Activated CD4-positive, alpha-beta T cell treated with anti-CD3 and anti-CD28 coated beads for 36 hours (primary cell): ENCODE data around the gene SNRPB2. TPM values are rescaled to one million over a fixed set of nuclear protein-coding genes. Genes with fewer than 3 reads are reported as not detected.

Experiments
- ATAC-seq: fragments of 200-7000 bp; cut with Tn5 transposase; one replicate; pipeline ENCODE4 v1.10.0; 2021; ENCODE audit warnings: mild to moderate bottlenecking, moderate library complexity
- CTCF ChIA-PET: fragments of 350-600 bp; sonication (Branson Sonifier 250); formaldehyde crosslinking; loops from one replicate; lab custom pipeline; 2021; ENCODE audit warnings: antibody characterized with exemption; lab: Charles Lee
- POLR2A ChIA-PET: fragments of 350-600 bp; sonication (Branson Sonifier 250); formaldehyde crosslinking; loops from one replicate; lab custom pipeline; 2021; ENCODE audit warnings: antibody characterized with exemption, inconsistent platforms; lab: Charles Lee
- DNase-seq: peaks from one replicate; pipeline ENCODE4 v3.0.0-alpha.2; 2020
- H3K27ac Mint-ChIP-seq: one replicate; pipeline ENCODE4 v1.8.0; 2021; ENCODE audit warnings: mixed read lengths
- H3K27me3 Mint-ChIP-seq: one replicate; pipeline ENCODE4 v1.8.0; 2021; ENCODE audit warnings: mixed read lengths
- H3K36me3 Mint-ChIP-seq: one replicate; pipeline ENCODE4 v1.8.0; 2021; ENCODE audit warnings: low read depth, mixed read lengths
- H3K4me1 Mint-ChIP-seq: one replicate; pipeline ENCODE4 v1.8.0; 2021; ENCODE audit warnings: mixed read lengths
- H3K4me3 Mint-ChIP-seq: one replicate; pipeline ENCODE4 v1.8.0; 2021; ENCODE audit warnings: mild to moderate bottlenecking, moderate library complexity, mixed read lengths
- H3K9me3 Mint-ChIP-seq: one replicate; pipeline ENCODE4 v1.8.0; 2021; ENCODE audit warnings: low read depth, mixed read lengths
- intact Hi-C, 2 experiments: fragments of 100-400 bp; cut with DNase I in 1 of 2; cut with micrococcal nuclease in 1 of 2; formaldehyde crosslinking; loops; one replicate each; pipeline versions ENCODE4 v1.14.2 to v1.15.1; 2022 to 2024; cut with DNase I, micrococcal nuclease
- total RNA-seq, 2 experiments: library from RNA; stranded (reverse); gene quantifications; one replicate each; pipeline ENCODE4 v1.2.3, GENCODE V29; 2021

Gene SNRPB2
- 100 to 1,000 TPM; 122 to 129 TPM for total RNA-seq

- POLR2A ChIA-PET, result no interaction called here
- Mint-ChIP-seq H3K4me3 (peak within 1 kb of the TSS; percentile 95), H3K27me3 (peaks cover 9% of the 10 kb centered on the region), H3K27ac (peak within 1 kb of the TSS; percentile 98), H3K4me1 (peaks cover 46% of the 10 kb centered on the region), H3K36me3 (peaks cover 45% of the 10 kb centered on the region), H3K9me3 (peaks cover 3% of the 10 kb centered on the region)
- intact Hi-C loops, result loop anchor here (1.0 to 10.0 kb wide), 7 partner anchors 157 to 1557 kb away; partner anchors contain the start of genes KIF16B (in 2 of the 2), RRBP1 (in 2 of the 2), KAT14 (in 1 of the 2) and PET117 (in 1 of the 2)
- DNase-seq, result peak; percentile 95
- CTCF ChIA-PET, result interaction anchor here (0.7 to 1.2 kb wide), 3 partner anchors 9 to 77 kb away, joined by 3 to 4 read pairs (median 4); no protein-coding TSS in a partner anchor
- ATAC-seq, result peak; percentile 95
These were observed at the start of gene SNRPB2 for GRCh38 chr20:16729565-16730460. SNRPB2 (plus strand) TSS chr20:16730026; CDS start chr20:16731703, 1,677 bp downstream.

DNA sequence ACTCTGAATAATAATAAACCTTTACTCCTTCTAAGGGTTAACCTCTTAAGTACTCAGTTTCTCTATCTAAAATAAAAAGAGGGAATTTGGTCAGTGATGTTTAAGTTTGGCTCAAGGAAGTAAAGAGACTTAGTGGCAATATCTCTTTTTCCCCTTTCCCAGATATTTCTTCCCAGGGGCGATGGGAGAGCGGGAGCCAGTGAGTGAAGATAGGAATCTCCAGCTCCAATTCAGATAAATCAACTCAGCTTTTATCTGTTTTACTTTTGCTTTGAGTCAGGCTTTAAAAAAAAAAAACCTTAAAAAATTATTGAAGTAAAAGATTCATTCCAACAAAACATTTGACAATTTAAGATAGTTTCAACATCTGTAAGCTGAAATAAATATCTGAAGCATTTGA lies 45.4 kb upstream of the SNRPB2 start:
- Mint-ChIP-seq H3K4me3 (no peak overlapping the region), H3K27ac (no peak overlapping the region), H3K9me3 (no peaks in the 10 kb centered on the region), H3K36me3 (no peaks in the 10 kb centered on the region), H3K4me1 (no peaks in the 10 kb centered on the region), H3K27me3 (peaks cover 4% of the 10 kb centered on the region)
- no peak for ATAC-seq
- ChIA-PET POLR2A (no interaction called here), CTCF (interaction anchor here (0.7 kb wide), 1 partner anchor 1350 kb away, joined by 3 read pairs; no protein-coding TSS in a partner anchor)
- no peak for DNase-seq
- intact Hi-C loops, result no loop called here

DNA sequence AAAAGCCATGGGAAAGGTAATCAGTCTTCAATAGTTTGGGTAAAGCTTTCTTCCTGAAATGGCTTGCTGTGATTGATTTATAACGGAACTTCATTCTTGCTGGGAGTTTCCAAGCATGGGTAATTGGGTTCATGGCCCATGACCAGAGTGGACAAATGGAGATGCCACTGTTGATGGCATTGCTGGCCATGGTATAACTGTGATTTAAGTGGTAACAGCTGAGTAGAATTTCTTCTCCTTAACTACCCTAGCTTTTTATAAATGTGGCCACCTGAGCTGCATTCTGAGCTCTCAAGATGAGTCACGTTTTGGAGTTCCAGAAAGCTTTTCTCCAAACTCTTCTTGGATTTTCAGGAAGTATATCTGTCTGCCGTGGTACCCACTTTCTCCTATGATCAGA lies 39.9 kb upstream of the SNRPB2 start:
- H3K4me1 Mint-ChIP-seq, result peaks cover 4% of the 10 kb centered on the region
- H3K9me3 Mint-ChIP-seq, result no peaks in the 10 kb centered on the region
- CTCF ChIA-PET, result no interaction called here
- DNase-seq, result no peak
- peaks cover 2% of the 10 kb centered on the region for H3K27me3 Mint-ChIP-seq
- intact Hi-C loops, result no loop called here
- H3K27ac Mint-ChIP-seq, result no peak overlapping the region
- no peaks in the 10 kb centered on the region for H3K36me3 Mint-ChIP-seq
- no peak for ATAC-seq
- H3K4me3 Mint-ChIP-seq, result no peak overlapping the region
- POLR2A ChIA-PET, result no interaction called here

GRCh38 chr20:16691381-16691780 lies 38.4 kb upstream of the SNRPB2 start:
- intact Hi-C loops, result no loop called here
- no peak overlapping the region for H3K4me3 Mint-ChIP-seq
- H3K27me3 Mint-ChIP-seq, result peaks cover 6% of the 10 kb centered on the region
- no peaks in the 10 kb centered on the region for H3K9me3 Mint-ChIP-seq
- DNase-seq, result no peak
- no peak overlapping the region for H3K27ac Mint-ChIP-seq
- POLR2A ChIA-PET, result no interaction called here
- H3K36me3 Mint-ChIP-seq, result no peaks in the 10 kb centered on the region
- ATAC-seq, result no peak
- peaks cover 4% of the 10 kb centered on the region for H3K4me1 Mint-ChIP-seq
- CTCF ChIA-PET, result interaction anchor here (1.2 to 1.4 kb wide), 2 partner anchors 15 to 16 kb away, joined by 3 read pairs; no protein-coding TSS in a partner anchor

GRCh38 chr20:16692009-16692408 lies 37.8 kb upstream of the SNRPB2 start:
- intact Hi-C loops, result no loop called here
- Mint-ChIP-seq H3K36me3 (no peaks in the 10 kb centered on the region), H3K27me3 (peaks cover 9% of the 10 kb centered on the region), H3K4me3 (no peak overlapping the region), H3K27ac (no peak overlapping the region), H3K4me1 (peaks cover 4% of the 10 kb centered on the region), H3K9me3 (no peaks in the 10 kb centered on the region)
- no peak for DNase-seq
- CTCF ChIA-PET, result interaction anchor here (0.6 to 1.4 kb wide), 4 partner anchors 9 to 535 kb away, joined by 3 to 4 read pairs (median 3); partner anchors contain the start of gene PCSK2
- POLR2A ChIA-PET, result no interaction called here
- no peak for ATAC-seq

DNA sequence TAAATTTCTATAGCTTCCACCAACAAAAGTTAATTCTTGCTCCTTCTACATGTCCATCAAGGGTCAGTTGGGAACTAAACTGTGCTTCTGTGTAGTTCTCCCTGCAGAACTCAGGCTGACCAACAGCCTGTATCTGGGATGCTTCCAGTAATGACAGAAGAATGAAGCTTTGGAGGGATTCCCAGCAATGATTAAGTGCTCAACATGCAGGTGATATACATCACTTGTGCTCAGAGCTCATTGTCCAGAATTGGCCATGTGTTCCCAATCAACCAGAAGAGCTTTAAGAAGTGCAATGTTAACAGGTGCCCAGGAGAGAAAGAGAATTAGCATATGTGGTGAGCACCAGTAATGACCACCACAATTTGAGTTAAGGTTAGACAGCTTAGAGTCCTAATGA lies 37.4 kb upstream of the SNRPB2 start:
- intact Hi-C loops, result no loop called here
- Mint-ChIP-seq H3K4me3 (no peak overlapping the region), H3K27ac (no peak overlapping the region), H3K27me3 (peaks cover 9% of the 10 kb centered on the region), H3K9me3 (no peaks in the 10 kb centered on the region), H3K4me1 (peaks cover 4% of the 10 kb centered on the region), H3K36me3 (no peaks in the 10 kb centered on the region)
- DNase-seq, result no peak
- POLR2A ChIA-PET, result no interaction called here
- no peak for ATAC-seq
- CTCF ChIA-PET, result interaction anchor here (0.6 to 1.4 kb wide), 4 partner anchors 10 to 534 kb away, joined by 3 to 4 read pairs (median 3); partner anchors contain the start of gene PCSK2

DNA sequence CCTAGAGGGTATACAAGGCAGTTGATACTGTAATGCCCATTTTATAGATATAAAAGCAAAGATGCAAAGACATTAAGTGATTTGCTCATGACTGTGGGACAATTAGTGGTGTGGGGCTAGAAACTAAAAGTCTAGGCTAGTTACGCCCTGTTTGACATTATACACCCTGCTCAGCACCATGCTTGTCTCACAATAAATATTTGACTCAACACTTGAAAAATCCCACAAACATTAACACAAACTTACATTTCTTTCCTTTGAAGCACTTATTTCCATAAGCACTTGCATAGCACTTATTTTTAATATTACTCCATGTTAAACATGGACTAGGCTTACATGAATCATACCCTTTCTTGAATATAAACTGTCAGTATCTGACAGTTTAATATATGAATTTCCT lies 36.5 kb upstream of the SNRPB2 start:
- CTCF ChIA-PET, result no interaction called here
- intact Hi-C loops, result no loop called here
- DNase-seq (no peak), ATAC-seq (no peak)
- Mint-ChIP-seq H3K27me3 (peaks cover 9% of the 10 kb centered on the region), H3K4me3 (no peak overlapping the region), H3K27ac (no peak overlapping the region), H3K4me1 (peaks cover 4% of the 10 kb centered on the region), H3K36me3 (no peaks in the 10 kb centered on the region), H3K9me3 (no peaks in the 10 kb centered on the region)
- POLR2A ChIA-PET, result no interaction called here

GRCh38 chr20:16694161-16694560 lies 35.7 kb upstream of the SNRPB2 start:
- intact Hi-C loops, result no loop called here
- Mint-ChIP-seq H3K36me3 (no peaks in the 10 kb centered on the region), H3K27ac (no peak overlapping the region), H3K9me3 (no peaks in the 10 kb centered on the region), H3K4me1 (peaks cover 4% of the 10 kb centered on the region), H3K4me3 (no peak overlapping the region), H3K27me3 (peaks cover 9% of the 10 kb centered on the region)
- DNase-seq, result no peak
- ChIA-PET POLR2A (no interaction called here), CTCF (interaction anchor here (1.3 kb wide), 1 partner anchor 67 kb away, joined by 3 read pairs; no protein-coding TSS in a partner anchor)
- no peak for ATAC-seq

DNA sequence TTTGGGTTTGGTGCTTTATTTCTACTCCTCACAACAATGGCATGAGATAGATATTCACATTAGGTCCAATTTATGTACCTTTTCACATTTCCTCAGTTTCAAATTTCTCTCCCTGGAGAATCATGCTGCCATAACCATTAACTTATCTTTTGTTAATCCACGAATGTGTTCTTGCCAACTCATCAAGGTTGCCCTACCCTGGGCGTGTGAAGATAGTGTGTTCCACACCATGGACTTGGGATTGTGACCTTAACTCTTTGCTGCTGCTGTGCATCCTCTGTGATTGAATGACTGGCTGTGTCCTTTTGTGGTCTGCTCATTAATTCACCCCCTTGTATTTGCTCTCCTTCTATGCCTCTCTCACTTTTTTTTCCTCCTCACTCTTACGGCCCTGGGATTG lies 34.2 kb upstream of the SNRPB2 start:
- POLR2A ChIA-PET, result no interaction called here
- Mint-ChIP-seq H3K4me1 (peaks cover 4% of the 10 kb centered on the region), H3K4me3 (no peak overlapping the region), H3K27me3 (peaks cover 9% of the 10 kb centered on the region), H3K36me3 (no peaks in the 10 kb centered on the region), H3K27ac (no peak overlapping the region), H3K9me3 (no peaks in the 10 kb centered on the region)
- CTCF ChIA-PET, result no interaction called here
- ATAC-seq, result no peak
- DNase-seq, result no peak
- intact Hi-C loops, result no loop called here

DNA sequence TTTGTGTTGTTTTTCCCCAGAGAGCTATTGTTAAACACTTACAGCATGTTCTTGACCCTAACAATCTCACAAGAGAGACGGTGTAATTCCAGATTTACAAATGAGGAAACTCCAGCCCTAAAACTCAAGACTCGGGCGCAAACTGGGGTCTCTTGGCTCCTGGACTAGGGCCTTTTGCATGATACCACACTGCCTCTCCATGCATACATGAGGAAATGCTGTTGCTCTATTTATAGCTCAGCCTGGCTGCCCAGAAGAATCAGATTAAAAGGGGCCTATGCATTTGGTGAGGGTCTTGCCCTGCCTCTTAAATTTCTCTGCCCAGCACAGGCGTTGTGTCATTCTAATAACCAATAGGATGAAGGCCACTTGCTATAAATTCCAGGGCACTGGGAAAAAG lies 30.5 kb upstream of the SNRPB2 start:
- intact Hi-C loops, result no loop called here
- no peaks in the 10 kb centered on the region for H3K9me3 Mint-ChIP-seq
- CTCF ChIA-PET, result interaction anchor here (1.3 kb wide), 1 partner anchor 62 kb away, joined by 7 read pairs; no protein-coding TSS in a partner anchor
- no peak overlapping the region for H3K27ac Mint-ChIP-seq
- peaks cover 9% of the 10 kb centered on the region for H3K27me3 Mint-ChIP-seq
- H3K36me3 Mint-ChIP-seq, result no peaks in the 10 kb centered on the region
- DNase-seq, result no peak
- no peak overlapping the region for H3K4me3 Mint-ChIP-seq
- ATAC-seq, result no peak
- no peaks in the 10 kb centered on the region for H3K4me1 Mint-ChIP-seq
- POLR2A ChIA-PET, result no interaction called here

GRCh38 chr20:16701296-16701695 lies 28.5 kb upstream of the SNRPB2 start:
- intact Hi-C loops, result loop anchor here (1.0 kb wide), 1 partner anchor 60 kb away; no protein-coding TSS in a partner anchor

More at GRCh38 chr20:16701296-16701695, 28.5 kb upstream of the SNRPB2 start:
- Mint-ChIP-seq H3K27ac (no peak overlapping the region), H3K36me3 (no peaks in the 10 kb centered on the region), H3K27me3 (peaks cover 6% of the 10 kb centered on the region), H3K9me3 (no peaks in the 10 kb centered on the region), H3K4me1 (no peaks in the 10 kb centered on the region), H3K4me3 (no peak overlapping the region)
- DNase-seq (peak; percentile 48), ATAC-seq (no peak)
- CTCF ChIA-PET, result interaction anchor here (1.7 kb wide), 1 partner anchor 60 kb away, joined by 4 read pairs; no protein-coding TSS in a partner anchor
- POLR2A ChIA-PET, result no interaction called here
